PFSK-1 (cell line): ENCODE data around the gene CGB2.
"Not testable (repeated sequence)": the region's sequence is repeated elsewhere in the genome, so short reads cannot be mapped to it uniquely, and the experiment has no call there.

Experiments used
- FOXP2 ChIP-seq: optimal IDR thresholded peaks from 2 replicates; pipeline ENCODE3; 2011; ENCODE audit warnings: borderline replicate concordance, control low read depth, inconsistent platforms; ENCODE audit not compliant: insufficient read depth; ENCODE audit errors: extremely low read length, extremely low read depth
- POLR2AphosphoS5 ChIP-seq: IDR thresholded peaks from 2 replicates; pipeline ENCODE4 v1.6.1; 2012; ENCODE audit warnings: low read depth, mild to moderate bottlenecking, control low read depth, low read length, moderate library complexity
- REST ChIP-seq, 2 experiments: IDR thresholded peaks; 2 replicates each; pipeline versions ENCODE4 v1.6.1 to v1.8.0; 2011 to 2012; ENCODE audit warnings: low read depth in 2 of 2, low read length in 2 of 2, control low read depth in 1 of 2, inconsistent platforms in 1 of 2, mild to moderate bottlenecking in 1 of 2, moderate library complexity in 1 of 2; ENCODE audit not compliant: insufficient read depth in 1 of 2
- SIN3A ChIP-seq: IDR thresholded peaks from 2 replicates; pipeline ENCODE4 v1.6.1; 2012; ENCODE audit warnings: mild to moderate bottlenecking, low read length, moderate library complexity, borderline replicate concordance; ENCODE audit not compliant: insufficient read depth
- TAF1 ChIP-seq: IDR thresholded peaks from 2 replicates; pipeline ENCODE4 v1.6.1; 2012; ENCODE audit warnings: low read length, control low read depth, borderline replicate concordance; ENCODE audit not compliant: insufficient read depth

GRCh38 chr19:49036815-49037214, 5.1 kb downstream of the CGB2 start, which contains the start of gene CGB1:
- not testable (repeated sequence) for TF ChIP-seq REST (IDR thresholded peaks at IDR 0.05; ENCODE audit: insufficient read depth in 1 of 2, low read depth in 2 of 2, low read length in 2 of 2); SIN3A; POLR2AphosphoS5; TAF1; FOXP2
